H1 (cell line): Measurements from ENCODE around the gene COQ8B. TPM values are rescaled to one million over a fixed set of nuclear protein-coding genes. Genes with fewer than 3 reads are reported as not detected.

Source experiments
- CTCF ChIA-PET: fragments of 300-600 bp; sonication (Branson Sonifier 250); formaldehyde crosslinking; loops from one replicate; lab custom pipeline; 2021; ENCODE audit not compliant: partially characterized antibody; lab: Charles Lee
- POLR2A ChIA-PET: fragments of 300-600 bp; sonication (Branson Sonifier 250); formaldehyde crosslinking; loops from one replicate; lab custom pipeline; 2021; ENCODE audit warnings: inconsistent platforms; ENCODE audit not compliant: partially characterized antibody; lab: Charles Lee
- DNase-seq, 2 experiments: peaks; one replicate each; pipeline versions ENCODE4 v3.0.0 to v3.0.0-alpha.2; 2010 to 2022; ENCODE audit warnings: low spot score in 2 of 2, low read depth in 1 of 2, mixed read lengths in 1 of 2
- FAIRE-seq: peaks from 2 replicates; lab custom pipeline; 2011; peaks lifted over from hg19 to GRCh38; lab: Jason Lieb, UNC
- H2AFZ ChIP-seq: 2 replicates; pipeline ENCODE4 v1.8.1; 2012; ENCODE audit warnings: low read length, inconsistent platforms
- H2AK5ac ChIP-seq: 2 replicates; pipeline ENCODE4 v1.6.1; 2013; ENCODE audit warnings: low read depth, low read length
- H2BK120ac ChIP-seq: replicated peaks from 2 replicates; pipeline ENCODE3; 2013; ENCODE audit warnings: low read depth, low read length, inconsistent platforms
- H2BK12ac ChIP-seq: 2 replicates; pipeline ENCODE4 v1.6.1; 2013; ENCODE audit warnings: low read depth, low read length
- H2BK15ac ChIP-seq: 2 replicates; pipeline ENCODE4 v1.6.1; 2013; ENCODE audit warnings: low read length
- H2BK20ac ChIP-seq: 2 replicates; pipeline ENCODE4 v1.6.1; 2013; ENCODE audit warnings: low read length
- H2BK5ac ChIP-seq: 2 replicates; pipeline ENCODE4 v1.6.1; 2013; ENCODE audit warnings: low read depth, low read length
- H3K14ac ChIP-seq: 2 replicates; pipeline ENCODE4 v1.6.1; 2013; ENCODE audit warnings: inconsistent platforms; ENCODE audit not compliant: insufficient read length
- H3K18ac ChIP-seq: 2 replicates; pipeline ENCODE4 v1.6.1; 2013; ENCODE audit warnings: low read length; ENCODE audit errors: extremely low read depth
- H3K23ac ChIP-seq: 2 replicates; pipeline ENCODE4 v1.6.1; 2013; ENCODE audit warnings: inconsistent platforms; ENCODE audit not compliant: insufficient read length
- H3K23me2 ChIP-seq: 2 replicates; pipeline ENCODE4 v1.6.1; 2013; ENCODE audit warnings: low read depth, low read length
- H3K27ac ChIP-seq: 2 replicates; pipeline ENCODE4 v1.6.1; 2011; ENCODE audit warnings: low read depth, low read length, inconsistent platforms
- H3K27me3 ChIP-seq, 4 experiments: replicated peaks in 1 of 4; 1 replicate in 1 of 4; 2 replicates in 3 of 4; pipeline versions ENCODE4 v1.6.1 to v1.8.1; 2011 to 2013; ENCODE audit warnings: low read length in 3 of 4, mild to moderate bottlenecking in 3 of 4, inconsistent platforms in 2 of 4, mixed read lengths in 2 of 4, moderate library complexity in 1 of 4; ENCODE audit not compliant: control insufficient read depth in 3 of 4, insufficient read depth in 3 of 4; ENCODE audit errors: extremely low read depth in 1 of 4
- H3K36me3 ChIP-seq, 4 experiments: 2 replicates each; pipeline versions ENCODE4 v1.6.1 to v1.8.1; 2011 to 2013; ENCODE audit warnings: mild to moderate bottlenecking in 4 of 4, low read length in 3 of 4, moderate library complexity in 2 of 4, control low read depth in 1 of 4, inconsistent platforms in 1 of 4; ENCODE audit not compliant: insufficient read depth in 4 of 4, control insufficient read depth in 2 of 4
- H3K4ac ChIP-seq: replicated peaks from 2 replicates; pipeline ENCODE3; 2013; ENCODE audit warnings: low read length, low read depth, mixed read lengths, inconsistent platforms; ENCODE audit not compliant: insufficient read length
- H3K4me1 ChIP-seq, 4 experiments: replicated peaks in 1 of 4; 1 replicate in 1 of 4; 2 replicates in 3 of 4; pipeline versions ENCODE4 v1.6.1 to v1.8.1; 2011 to 2013; ENCODE audit warnings: low read length in 3 of 4, inconsistent platforms in 2 of 4, mixed read lengths in 1 of 4; ENCODE audit not compliant: insufficient read depth in 4 of 4, control insufficient read depth in 3 of 4
- H3K4me2 ChIP-seq, 2 experiments: 2 replicates each; pipeline versions ENCODE4 v1.6.1 to v1.8.1; 2011 to 2013; ENCODE audit warnings: low read depth in 2 of 2, low read length in 2 of 2, control low read depth in 1 of 2, inconsistent platforms in 1 of 2, mild to moderate bottlenecking in 1 of 2; ENCODE audit not compliant: insufficient read depth in 1 of 2
- H3K4me3 ChIP-seq, 4 experiments: fragments of 200-600, 300-600 bp in 1 of 4; sonication (generic), shearing (Covaris generic), sonication (Bioruptor Twin) in 1 of 4; 2 replicates each; pipeline versions ENCODE4 v1.5.1 to v1.8.1; 2011 to 2016; ENCODE audit warnings: low read length in 4 of 4, low read depth in 3 of 4, control low read depth in 2 of 4, inconsistent platforms in 2 of 4, mild to moderate bottlenecking in 2 of 4, mixed read lengths in 1 of 4, moderate library complexity in 1 of 4; ENCODE audit not compliant: insufficient read depth in 2 of 4; ENCODE audit errors: extremely low read depth in 1 of 4
- H3K56ac ChIP-seq: replicated peaks from 2 replicates; pipeline ENCODE3; 2013; ENCODE audit warnings: low read depth, mild to moderate bottlenecking, mixed read lengths, low read length, inconsistent platforms; ENCODE audit not compliant: insufficient read length
- H3K79me1 ChIP-seq: 2 replicates; pipeline ENCODE4 v1.6.1; 2013; ENCODE audit warnings: low read depth, low read length, control low read depth
- H3K79me2 ChIP-seq, 2 experiments: 2 replicates each; pipeline versions ENCODE4 v1.6.1 to v1.8.1; 2012 to 2013; ENCODE audit warnings: low read length in 2 of 2, mild to moderate bottlenecking in 2 of 2, inconsistent platforms in 1 of 2; ENCODE audit not compliant: insufficient read depth in 2 of 2, control insufficient read depth in 1 of 2
- H3K9ac ChIP-seq, 4 experiments: replicated peaks in 1 of 4; 1 replicate in 1 of 4; 2 replicates in 3 of 4; pipeline versions ENCODE4 v1.6.1 to v1.8.1; 2011 to 2013; ENCODE audit warnings: low read depth in 3 of 4, low read length in 3 of 4, control low read depth in 2 of 4, mild to moderate bottlenecking in 2 of 4, moderate library complexity in 2 of 4, inconsistent platforms in 1 of 4; ENCODE audit errors: extremely low read depth in 1 of 4
- H3K9me3 ChIP-seq, 2 experiments: 2 replicates each; pipeline versions ENCODE4 v1.6.1 to v1.8.1; 2012 to 2013; ENCODE audit warnings: mild to moderate bottlenecking in 2 of 2, moderate library complexity in 2 of 2, control low read depth in 1 of 2, inconsistent platforms in 1 of 2, low read depth in 1 of 2, low read length in 1 of 2, mixed read lengths in 1 of 2; ENCODE audit not compliant: insufficient read depth in 2 of 2
- H4K20me1 ChIP-seq, 2 experiments: replicated peaks in 1 of 2; 2 replicates each; pipeline versions ENCODE3 to v1.8.1; 2011 to 2013; ENCODE audit warnings: inconsistent platforms in 2 of 2, low read length in 2 of 2, mild to moderate bottlenecking in 1 of 2; ENCODE audit not compliant: insufficient read depth in 2 of 2, control insufficient read depth in 1 of 2
- H4K5ac ChIP-seq: 2 replicates; pipeline ENCODE4 v1.6.1; 2013; ENCODE audit warnings: low read length, low read depth, mixed read lengths, inconsistent platforms; ENCODE audit not compliant: insufficient read length
- H4K8ac ChIP-seq: 2 replicates; pipeline ENCODE4 v1.8.0; 2013; ENCODE audit warnings: mild to moderate bottlenecking, moderate library complexity, low read length, inconsistent platforms; ENCODE audit not compliant: insufficient read depth; ENCODE audit errors: extremely low read depth
- H4K91ac ChIP-seq: replicated peaks from 2 replicates; pipeline ENCODE3; 2013; ENCODE audit warnings: low read length, mixed read lengths, inconsistent platforms; ENCODE audit not compliant: insufficient read length
- BCL11A ChIP-seq, 2 experiments: IDR thresholded peaks; one replicate each; pipeline ENCODE4 v1.6.1; 2011; ENCODE audit warnings: low read depth in 2 of 2, low read length in 2 of 2, mild to moderate bottlenecking in 2 of 2
- CEBPB ChIP-seq: IDR thresholded peaks from 2 replicates; pipeline ENCODE4 v1.6.1; 2012; ENCODE audit warnings: low read depth, low read length
- EGR1 ChIP-seq: IDR thresholded peaks from 2 replicates; pipeline ENCODE4 v1.6.1; 2011; ENCODE audit warnings: low read depth, low read length, borderline replicate concordance
- GTF2F1 ChIP-seq: IDR thresholded peaks from 2 replicates; pipeline ENCODE4 v1.6.1; 2012; ENCODE audit warnings: low read depth, low read length, improper control_type of control experiment, borderline replicate concordance
- HDAC2 ChIP-seq, 2 experiments: fragments of 300-600 bp in 1 of 2; sonication (generic) in 1 of 2; IDR thresholded peaks; 2 replicates each; pipeline ENCODE4 v1.6.1; 2011 to 2012; ENCODE audit warnings: low read depth in 2 of 2, low read length in 2 of 2, mild to moderate bottlenecking in 2 of 2, moderate library complexity in 2 of 2, borderline replicate concordance in 1 of 2, inconsistent platforms in 1 of 2
- HDAC6 ChIP-seq: IDR thresholded peaks from one replicate; pipeline ENCODE4 v1.7.1; 2012; ENCODE audit warnings: low read depth, mild to moderate bottlenecking, inconsistent platforms, low read length, moderate library complexity
- KDM1A ChIP-seq: fragments of 200-600, 300-600 bp; sonication (generic); IDR thresholded peaks from 2 replicates; pipeline ENCODE4 v1.7.1; 2016; ENCODE audit warnings: mild to moderate bottlenecking, low read length, borderline replicate concordance
- SIN3A ChIP-seq, 2 experiments: IDR thresholded peaks in 1 of 2; conservative IDR thresholded peaks in 1 of 2; 2 replicates each; pipeline ENCODE4 v1.6.1; 2011 to 2012; ENCODE audit warnings: low read length in 2 of 2, improper control_type of control experiment in 1 of 2, low read depth in 1 of 2, mild to moderate bottlenecking in 1 of 2
- SRF ChIP-seq: IDR thresholded peaks from 2 replicates; pipeline ENCODE4 v1.6.1; 2011; ENCODE audit warnings: mild to moderate bottlenecking, low read depth, low read length, moderate library complexity
- TAF7 ChIP-seq: optimal IDR thresholded peaks from 2 replicates; pipeline ENCODE3; 2011; ENCODE audit warnings: low read depth, mild to moderate bottlenecking, inconsistent platforms, low read length, moderate library complexity, borderline replicate concordance
- WGBS, 2 experiments: shearing (Covaris generic) in 1 of 2; methylation state at CpG; one replicate each; pipeline versions ENCODE4 v1.1.6 to v1.1.7; 2013 to 2015; ENCODE audit warnings: low lambda C conversion rate in 2 of 2, mixed read lengths in 2 of 2, inconsistent platforms in 1 of 2, low coverage in 1 of 2, missing lambda C conversion rate in 1 of 2; ENCODE audit not compliant: insufficient replicate concordance in 2 of 2, insufficient coverage in 1 of 2, insufficient read length in 1 of 2; ENCODE audit errors: extremely low coverage in 1 of 2, missing lambda C conversion rate in 1 of 2; 5-methylcytosine and 5-hydroxymethylcytosine counted together
- polyA plus RNA-seq, 7 experiments: library from polyadenylated mRNA; depleted of rRNA in 3 of 7; stranded (reverse) in 5 of 7; unstranded in 2 of 7; fragments of >200 nt in 5 of 7; fragments of 200-250 nt in 2 of 7; gene quantifications; 1 replicate in 5 of 7; 2 replicates in 1 of 7; 4 replicates in 1 of 7; pipeline versions ENCODE4 v1.2.1 to v1.2.3, GENCODE V29; 2011 to 2013; ENCODE audit warnings: missing spikeins in 2 of 7, mixed read lengths in 2 of 7
- total RNA-seq: library from RNA; stranded (reverse); fragmentation: NEBNext Ultra II Directional; extraction: Animal tissue kit (Norgen Biotek cat#: 25700); gene quantifications from 2 replicates; pipeline ENCODE4 v1.2.1, GENCODE V29; 2021

COQ8B gene
- total and polyA plus RNA-seq, 2 of the 8 experiments (the other 6 are each of a cell fraction or from before 2014, with no cell fraction given): 41.7 to 46.1 TPM

GRCh38 chr19:40672573-40673299, 44.0 kb downstream of the COQ8B start:
- no peak overlapping the region for H3K56ac ChIP-seq
- H3K27ac ChIP-seq: no peak overlapping the region
- no peak overlapping the region for H3K23ac ChIP-seq
- H3K4me2 ChIP-seq: no peak overlapping the region
- no peak overlapping the region for H3K4ac ChIP-seq
- no peaks in the 10 kb centered on the region for H3K79me1 ChIP-seq
- no peak overlapping the region for H2BK15ac ChIP-seq
- H2BK12ac ChIP-seq: no peak overlapping the region
- H4K5ac ChIP-seq: no peak overlapping the region
- no peaks in the 10 kb centered on the region for H3K79me2 ChIP-seq
- no peaks in the 10 kb centered on the region for H3K9me3 ChIP-seq
- no peak overlapping the region for H3K14ac ChIP-seq
- H3K23me2 ChIP-seq: peaks cover 2% of the 10 kb centered on the region; the same call in 1 of the 2 replicates
- ChIA-PET POLR2A (interaction anchor here (1.3 to 1.5 kb wide), 2 partner anchors 18 to 134 kb away, joined by 3 to 5 read pairs; no protein-coding TSS in a partner anchor), CTCF (interaction anchor here (1.0 kb wide), 1 partner anchor 38 kb away, joined by 3 read pairs; no protein-coding TSS in a partner anchor)
- peaks cover 0 to 11% of the 10 kb centered on the region in 2 experiments for H4K20me1 ChIP-seq
- H3K4me3 ChIP-seq: no peak overlapping the region
- peaks cover 9 to 61% (median 34%) of the 10 kb centered on the region in 4 experiments; a peak in 7 of 8 replicates for H3K36me3 ChIP-seq
- no peak overlapping the region for H2BK5ac ChIP-seq
- H3K27me3 ChIP-seq: no peaks in the 10 kb centered on the region; a peak in 1 of 7 replicates
- WGBS, 2 experiments: 92% methylated on average over 7 of the region's 7 CpGs; no CpG with 5 or more reads in 1 of the 2 experiments
- no peak overlapping the region for H2BK20ac ChIP-seq
- no peak for DNase-seq
- H2BK120ac ChIP-seq: no peak overlapping the region
- no peak overlapping the region for H4K91ac ChIP-seq
- FAIRE-seq: no peak
- H4K8ac ChIP-seq: no peak overlapping the region
- H2AFZ ChIP-seq: no peak overlapping the region
- H3K18ac ChIP-seq: no peak overlapping the region
- no peak overlapping the region for H2AK5ac ChIP-seq
- H3K4me1 ChIP-seq: no peaks in the 10 kb centered on the region
- H3K9ac ChIP-seq: no peak overlapping the region
- TF ChIP-seq TAF7 (no peak), HDAC2 (IDR thresholded peaks at IDR 0.05; ENCODE audit: borderline replicate concordance in 1 of 2, low read depth in 2 of 2, low read length in 2 of 2) (no peak), CEBPB (no peak), SIN3A (conservative IDR thresholded peaks at IDR 0.05 in 1 of 2, IDR thresholded peaks at IDR 0.05 in 1 of 2; ENCODE audit: low read depth in 1 of 2, low read length in 2 of 2) (no peak), BCL11A (IDR thresholded peaks at IDR 0.05; ENCODE audit: low read depth in 2 of 2, low read length in 2 of 2) (no peak), SRF (no peak), HDAC6 (no peak), GTF2F1 (no peak), EGR1 (no peak), KDM1A (no peak)
